Large intestine (tissue), 12 donors: Measurements from ENCODE around the gene FAM171A2. TPM values are rescaled to one million over a fixed set of nuclear protein-coding genes. Genes with fewer than 3 reads are reported as not detected.

Experiments used
- DNase-seq, 2 donors: peaks; one replicate each; pipeline versions ENCODE4 v3.0.0 to v3.0.0-alpha.2; 2013
- H3K27ac ChIP-seq: one replicate; pipeline ENCODE4 v1.5.1; 2013; ENCODE audit warnings: low read length
- H3K27me3 ChIP-seq: 2 replicates; pipeline ENCODE4 v1.6.1; 2013; ENCODE audit warnings: low read length; ENCODE audit not compliant: control insufficient read depth, insufficient read depth
- H3K36me3 ChIP-seq: 2 replicates; pipeline ENCODE4 v1.6.1; 2013; ENCODE audit warnings: low read length; ENCODE audit not compliant: control insufficient read depth, insufficient read depth
- H3K4me1 ChIP-seq: one replicate; pipeline ENCODE4 v1.6.1; 2013; ENCODE audit warnings: low read length; ENCODE audit not compliant: control insufficient read depth, insufficient read depth
- H3K4me3 ChIP-seq: one replicate; pipeline ENCODE4 v1.5.1; 2013; ENCODE audit warnings: low read length
- H3K9me3 ChIP-seq: one replicate; pipeline ENCODE4 v1.6.1; 2013; ENCODE audit warnings: mild to moderate bottlenecking, low read depth, low read length, moderate library complexity; ENCODE audit not compliant: control insufficient read depth
- WGBS: methylation state at CpG from one replicate; pipeline ENCODE4 v1.1.5; 2013; ENCODE audit warnings: low lambda C conversion rate; ENCODE audit not compliant: insufficient coverage; 5-methylcytosine and 5-hydroxymethylcytosine counted together
- long read RNA-seq, 11 donors: transcript quantifications; one replicate each; lab custom pipeline, GENCODE V29; 2026
- polyA plus RNA-seq: library from polyadenylated mRNA; unstranded; fragments of 120-200 nt; gene quantifications from one replicate; pipeline ENCODE4 v1.2.1, GENCODE V29; 2013

FAM171A2 gene
- polyA plus RNA-seq: 6.5 TPM
- long read RNA-seq, donor 1, transcript FAM171A2-201 (8 exons, 3,160 nt): major isoform, 5 of 5 reads
- long read RNA-seq, donor 1, partial matches to known transcripts: 0 of 5 reads
- long read RNA-seq, donor 1, other reads (novel, unspliced or antisense): 0 of 5 reads
- long read RNA-seq, donor 2, partial matches to known transcripts: 0 of 3 reads
- long read RNA-seq, donor 2, other reads (novel, unspliced or antisense): 0 of 3 reads
- long read RNA-seq, donor 3: 0 reads
- long read RNA-seq, donor 4: 0 reads
- long read RNA-seq, donor 5, transcript FAM171A2-201 (8 exons, 3,160 nt): major isoform, 5 of 5 reads
- long read RNA-seq, donor 5, partial matches to known transcripts: 0 of 5 reads
- long read RNA-seq, donor 5, other reads (novel, unspliced or antisense): 0 of 5 reads
- long read RNA-seq, donor 6, partial matches to known transcripts: 0 of 3 reads
- long read RNA-seq, donor 6, other reads (novel, unspliced or antisense): 0 of 3 reads
- long read RNA-seq, donor 7, partial matches to known transcripts: 0 of 3 reads
- long read RNA-seq, donor 7, other reads (novel, unspliced or antisense): 0 of 3 reads
- long read RNA-seq, donor 8, partial matches to known transcripts: 0 of 3 reads
- long read RNA-seq, donor 8, other reads (novel, unspliced or antisense): 0 of 3 reads
- long read RNA-seq, donor 9, partial matches to known transcripts: 8 of 11 reads
- long read RNA-seq, donor 9, other reads (novel, unspliced or antisense): 0 of 11 reads
- long read RNA-seq, donor 10, partial matches to known transcripts: 0 of 2 reads
- long read RNA-seq, donor 10, other reads (novel, unspliced or antisense): 0 of 2 reads
- long read RNA-seq, donor 11, partial matches to known transcripts: 5 of 8 reads
- long read RNA-seq, donor 11, other reads (novel, unspliced or antisense): 0 of 8 reads

GRCh38 chr17:44363613-44364159, at the start of gene FAM171A2:
Gene FAM171A2 (minus strand): TSS chr17:44363853. CDS start chr17:44363714, 139 bp downstream.
- peak in 1 of 2 donors; percentile 58 for DNase-seq
- H3K4me3 ChIP-seq: peak within 1 kb of the TSS; percentile 54
- H3K4me1 ChIP-seq: peaks cover 10% of the 10 kb centered on the region
- H3K9me3 ChIP-seq: no peaks in the 10 kb centered on the region
- no CpG with 5 or more reads among the region's 63 CpGs for WGBS
- H3K36me3 ChIP-seq: no peaks in the 10 kb centered on the region
- H3K27me3 ChIP-seq: peaks cover 35% of the 10 kb centered on the region
- H3K27ac ChIP-seq: peak within 1 kb of the TSS; percentile 23

GRCh38 chr17:44409309-44410028, 45.8 kb upstream of the FAM171A2 start:
- H3K4me3 ChIP-seq: no peak overlapping the region
- H3K27ac ChIP-seq: no peak overlapping the region
- no peaks in the 10 kb centered on the region for H3K27me3 ChIP-seq
- no peaks in the 10 kb centered on the region for H3K9me3 ChIP-seq
- DNase-seq: no peak
- 100% methylated on average over 1 of the region's 7 CpGs for WGBS
- H3K36me3 ChIP-seq: peaks cover 11% of the 10 kb centered on the region
- no peaks in the 10 kb centered on the region for H3K4me1 ChIP-seq

GRCh38 chr17:44408786-44409185, 45.1 kb upstream of the FAM171A2 start:
- 100% methylated on average over 1 of the region's 4 CpGs for WGBS
- H3K27ac ChIP-seq: no peak overlapping the region
- no peaks in the 10 kb centered on the region for H3K27me3 ChIP-seq
- peaks cover 16% of the 10 kb centered on the region for H3K36me3 ChIP-seq
- H3K9me3 ChIP-seq: no peaks in the 10 kb centered on the region
- DNase-seq: no peak
- H3K4me3 ChIP-seq: no peak overlapping the region
- H3K4me1 ChIP-seq: no peaks in the 10 kb centered on the region

GRCh38 chr17:44402564-44403172, 39.0 kb upstream of the FAM171A2 start:
- Histone ChIP-seq H3K4me1 (no peaks in the 10 kb centered on the region), H3K27ac (no peak overlapping the region), H3K9me3 (no peaks in the 10 kb centered on the region), H3K4me3 (no peak overlapping the region), H3K36me3 (peaks cover 52% of the 10 kb centered on the region), H3K27me3 (no peaks in the 10 kb centered on the region)
- WGBS: no CpG with 5 or more reads among the region's 5 CpGs
- DNase-seq: no peak

GRCh38 chr17:44400226-44400847, 36.7 kb upstream of the FAM171A2 start:
- no peaks in the 10 kb centered on the region for H3K27me3 ChIP-seq
- H3K27ac ChIP-seq: no peak overlapping the region
- peaks cover 59% of the 10 kb centered on the region for H3K36me3 ChIP-seq
- no CpG with 5 or more reads among the region's 3 CpGs for WGBS
- H3K4me3 ChIP-seq: no peak overlapping the region
- no peaks in the 10 kb centered on the region for H3K4me1 ChIP-seq
- DNase-seq: no peak
- no peaks in the 10 kb centered on the region for H3K9me3 ChIP-seq

- Histone ChIP-seq H3K4me3 (no peak overlapping the region), H3K27me3 (no peaks in the 10 kb centered on the region), H3K4me1 (no peaks in the 10 kb centered on the region), H3K9me3 (no peaks in the 10 kb centered on the region), H3K27ac (no peak overlapping the region), H3K36me3 (peaks cover 55% of the 10 kb centered on the region)
- WGBS: no CpG with 5 or more reads among the region's 41 CpGs
- DNase-seq: no peak
Observed at GRCh38 chr17:44398692-44399691, 35.3 kb upstream of the FAM171A2 start.

GRCh38 chr17:44397479-44398440, 34.1 kb upstream of the FAM171A2 start:
- no peaks in the 10 kb centered on the region for H3K27me3 ChIP-seq
- H3K36me3 ChIP-seq: peaks cover 49% of the 10 kb centered on the region
- H3K9me3 ChIP-seq: no peaks in the 10 kb centered on the region
- 100% methylated on average over 1 of the region's 8 CpGs for WGBS
- no peak overlapping the region for H3K4me3 ChIP-seq
- no peaks in the 10 kb centered on the region for H3K4me1 ChIP-seq
- no peak for DNase-seq
- no peak overlapping the region for H3K27ac ChIP-seq

GRCh38 chr17:44396946-44397345, 33.3 kb upstream of the FAM171A2 start:
- peaks cover 45% of the 10 kb centered on the region for H3K36me3 ChIP-seq

More at GRCh38 chr17:44396946-44397345, 33.3 kb upstream of the FAM171A2 start:
- no peak overlapping the region for H3K4me3 ChIP-seq
- no peaks in the 10 kb centered on the region for H3K27me3 ChIP-seq
- H3K27ac ChIP-seq: no peak overlapping the region
- no peaks in the 10 kb centered on the region for H3K4me1 ChIP-seq
- DNase-seq: no peak
- WGBS: no CpG with 5 or more reads among the region's 5 CpGs
- H3K9me3 ChIP-seq: no peaks in the 10 kb centered on the region
